ENCODE data around the gene SHROOM2.
"Not testable (repeated sequence)": the region's sequence is repeated elsewhere in the genome, so short reads cannot be mapped to it uniquely, and the experiment has no call there.

The SHROOM2 gene

DNA sequence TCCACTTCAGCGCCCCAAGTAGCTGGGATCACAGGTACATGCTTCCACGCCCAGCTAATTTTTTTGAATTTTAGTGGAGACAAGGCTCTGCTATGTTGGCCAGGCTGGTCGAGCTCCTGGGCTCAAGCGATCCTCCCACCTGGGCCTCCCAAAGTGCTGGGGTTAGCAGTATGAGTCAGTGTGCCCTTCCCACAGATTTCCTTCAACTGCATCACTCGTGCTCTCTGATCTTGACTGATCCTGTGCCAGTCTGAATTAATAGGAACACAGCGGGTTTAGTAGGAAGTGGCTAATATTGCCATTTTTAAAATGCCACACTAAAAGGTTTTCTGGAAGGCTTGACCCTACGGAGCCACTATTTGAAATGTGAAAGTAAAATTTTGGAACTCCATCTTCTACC is 4.3 kb upstream of the SHROOM2 start:
- no peak for DNase-seq (ENCODE audit: low read depth)

DNA sequence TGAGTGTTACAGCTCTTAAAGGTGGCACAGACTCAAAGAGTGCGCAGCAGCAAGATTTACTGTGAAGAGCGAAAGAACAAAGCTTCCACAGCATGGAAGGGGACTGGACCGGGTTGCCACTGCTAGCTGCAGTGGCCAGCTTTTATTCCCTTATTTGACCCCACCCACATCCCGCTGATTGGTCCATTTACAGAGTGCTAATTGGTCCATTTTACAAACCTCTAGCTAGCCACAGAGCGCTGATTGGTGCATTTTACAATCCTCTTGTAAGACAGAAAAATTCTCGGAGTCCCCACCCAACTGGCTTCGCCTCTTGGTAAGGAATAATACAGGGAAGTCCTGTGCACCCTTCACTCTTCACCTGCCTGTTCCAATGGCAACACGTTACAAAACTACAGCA is 1.9 kb upstream of the SHROOM2 start:
- DNase-seq (ENCODE audit: low read depth) = no peak

DNA sequence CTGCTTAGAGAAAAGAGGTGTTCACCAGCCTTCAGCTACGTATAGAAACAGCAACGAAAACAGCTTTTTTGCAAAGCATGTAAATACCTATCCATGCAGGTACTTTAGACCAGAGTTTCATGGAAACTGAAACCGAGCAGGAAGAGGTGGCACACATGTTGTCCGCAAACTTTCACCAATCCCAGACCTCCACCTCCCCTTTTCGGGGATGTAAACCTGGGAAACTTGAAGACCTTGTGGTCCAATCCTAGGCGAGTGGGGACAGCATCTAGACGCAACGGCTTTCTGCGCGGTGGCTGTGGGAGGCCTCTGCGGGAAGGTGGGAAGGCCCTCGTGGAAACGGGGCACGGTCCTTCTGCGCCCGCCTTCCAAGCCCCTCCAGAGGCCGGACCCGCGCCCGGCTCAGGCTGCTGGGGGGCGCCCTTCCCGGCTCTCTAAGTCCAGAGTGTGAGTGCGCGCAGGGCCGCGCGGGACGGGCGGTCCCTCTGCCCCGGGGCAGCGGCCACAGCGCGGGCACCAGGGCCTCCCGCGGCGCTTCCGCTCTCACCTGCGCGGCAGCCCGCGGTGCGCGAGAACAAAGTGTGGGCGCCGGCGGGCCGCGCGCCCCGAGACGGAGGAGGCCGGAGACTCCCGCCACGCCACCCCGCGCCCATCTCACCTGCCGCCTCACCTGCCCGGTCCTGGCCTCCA is 830 bp upstream of the SHROOM2 start:
- no peak for DNase-seq (ENCODE audit: low read depth)

DNA sequence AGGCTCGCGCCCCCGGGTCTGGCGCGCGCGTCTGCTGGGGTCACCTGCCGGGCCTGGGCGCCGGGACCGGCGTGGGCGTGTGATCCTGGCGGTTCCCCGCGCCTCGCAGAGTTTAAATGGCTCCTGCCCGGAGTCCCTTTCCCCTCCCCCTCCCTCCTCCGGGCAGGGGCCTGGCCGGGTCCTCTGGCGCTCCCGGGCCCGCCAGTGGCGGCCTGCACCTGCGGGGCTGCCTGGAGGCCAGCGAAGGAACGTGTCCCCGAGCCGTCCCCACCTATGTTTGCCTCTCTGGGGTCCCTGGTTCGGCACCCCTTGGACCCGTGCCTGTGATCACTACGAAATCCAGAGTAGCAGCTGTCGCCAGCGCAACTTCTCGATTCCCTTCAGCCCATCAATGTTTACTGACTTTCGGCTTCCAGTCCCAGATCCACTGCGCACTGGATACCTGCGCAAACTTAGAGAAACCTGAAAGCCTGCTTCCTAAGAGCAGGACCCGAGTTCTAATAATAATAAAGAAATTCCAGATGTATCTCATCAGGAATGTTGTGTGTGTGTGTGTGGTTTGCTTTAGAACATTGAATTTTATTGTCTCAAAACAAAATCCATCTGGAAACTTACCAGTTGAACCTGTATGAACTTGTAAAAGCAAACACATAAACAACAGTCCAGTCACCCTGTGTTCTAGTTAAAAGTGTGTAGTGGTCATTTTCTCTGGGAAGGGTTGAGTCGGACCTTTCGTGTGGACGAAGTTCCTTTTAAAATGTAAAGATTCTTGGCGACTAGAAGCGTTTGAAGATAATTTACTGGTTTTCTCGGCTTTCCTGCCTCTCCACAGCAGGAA is 788 bp downstream of the SHROOM2 start:
- DNase-seq (ENCODE audit: low read depth) = no peak

DNA sequence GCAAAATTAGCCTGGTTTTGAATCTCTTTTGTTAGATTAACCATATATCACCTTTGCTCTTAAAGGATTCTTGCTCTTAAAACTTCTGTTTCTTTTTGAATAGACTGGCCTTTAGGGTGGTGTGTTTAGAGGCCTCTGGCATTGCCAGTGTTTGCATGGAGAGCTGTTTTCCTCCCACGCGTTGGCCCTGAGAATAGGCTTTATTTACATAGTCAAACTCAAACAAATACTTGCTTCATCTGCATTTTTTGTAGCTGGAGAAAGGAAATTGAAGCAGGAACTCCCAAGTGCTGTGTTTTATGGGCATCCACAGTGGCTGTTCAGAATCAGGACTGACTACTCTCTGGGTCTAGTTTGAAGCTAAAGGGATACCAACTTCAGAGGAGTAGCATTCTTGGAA is 2.7 kb downstream of the SHROOM2 start:
- peak; percentile 4 for DNase-seq (ENCODE audit: low read depth)

DNA sequence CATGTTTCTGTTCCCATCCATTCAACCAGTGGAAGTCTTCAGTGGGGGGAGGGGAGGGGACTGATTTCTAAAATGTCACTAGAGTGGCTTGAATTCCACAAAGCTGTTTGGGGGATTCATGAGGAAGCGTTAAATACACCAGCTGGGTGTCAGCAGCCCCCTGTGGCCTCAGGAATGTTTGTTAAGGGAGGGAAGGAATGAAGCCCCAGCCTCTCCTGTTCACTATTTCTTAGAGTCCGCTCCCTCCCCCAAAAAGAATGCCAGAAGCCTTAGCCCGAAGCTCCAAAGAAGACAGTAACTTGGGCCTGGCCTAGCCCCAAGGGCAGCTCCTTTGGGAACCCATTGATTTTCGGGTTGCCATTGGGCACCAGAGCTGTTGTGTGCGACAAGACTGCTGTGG is 3.3 kb downstream of the SHROOM2 start:
- DNase-seq (ENCODE audit: low read depth) = no peak

DNA sequence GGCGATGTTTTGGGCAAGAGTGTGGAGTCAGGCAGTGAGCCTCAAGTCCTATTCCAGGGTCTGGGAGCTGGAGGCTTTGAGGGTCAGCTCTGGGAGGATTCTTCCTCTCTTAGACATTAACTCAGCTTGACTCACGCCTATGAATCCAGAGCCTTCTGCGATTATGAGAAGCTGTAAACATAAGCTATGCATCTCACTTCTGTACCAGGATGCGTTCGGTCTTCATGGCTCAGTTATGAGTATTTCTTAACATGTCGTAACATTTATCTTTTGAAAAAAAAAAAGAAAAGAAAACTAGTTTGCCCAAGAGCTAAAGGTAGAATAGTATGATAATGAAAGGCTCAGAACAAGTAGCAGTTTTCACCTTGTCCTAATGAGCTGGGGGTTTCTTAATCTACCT is 4.6 kb downstream of the SHROOM2 start:
- no peak for DNase-seq (ENCODE audit: low read depth)

DNA sequence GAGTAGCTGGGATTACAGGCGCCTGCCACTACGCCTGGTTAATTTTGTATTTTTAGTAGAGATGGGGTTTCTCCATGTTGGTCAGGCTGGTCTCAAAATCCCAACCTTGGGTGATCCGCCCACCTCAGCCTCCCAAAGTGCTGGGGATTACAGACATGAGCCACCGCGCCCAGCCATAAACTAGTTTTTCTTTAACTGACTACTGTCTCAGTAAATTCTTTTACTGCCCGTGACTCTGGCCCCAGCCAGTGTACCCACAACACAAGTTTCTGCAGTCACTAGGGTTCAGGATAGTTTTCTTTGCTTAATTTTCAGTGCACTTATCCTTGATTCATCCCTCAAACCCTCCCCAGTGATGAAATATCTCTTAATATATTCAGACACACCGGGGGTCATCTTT is 8.3 kb downstream of the SHROOM2 start:
- no peak for DNase-seq (ENCODE audit: low read depth)

DNA sequence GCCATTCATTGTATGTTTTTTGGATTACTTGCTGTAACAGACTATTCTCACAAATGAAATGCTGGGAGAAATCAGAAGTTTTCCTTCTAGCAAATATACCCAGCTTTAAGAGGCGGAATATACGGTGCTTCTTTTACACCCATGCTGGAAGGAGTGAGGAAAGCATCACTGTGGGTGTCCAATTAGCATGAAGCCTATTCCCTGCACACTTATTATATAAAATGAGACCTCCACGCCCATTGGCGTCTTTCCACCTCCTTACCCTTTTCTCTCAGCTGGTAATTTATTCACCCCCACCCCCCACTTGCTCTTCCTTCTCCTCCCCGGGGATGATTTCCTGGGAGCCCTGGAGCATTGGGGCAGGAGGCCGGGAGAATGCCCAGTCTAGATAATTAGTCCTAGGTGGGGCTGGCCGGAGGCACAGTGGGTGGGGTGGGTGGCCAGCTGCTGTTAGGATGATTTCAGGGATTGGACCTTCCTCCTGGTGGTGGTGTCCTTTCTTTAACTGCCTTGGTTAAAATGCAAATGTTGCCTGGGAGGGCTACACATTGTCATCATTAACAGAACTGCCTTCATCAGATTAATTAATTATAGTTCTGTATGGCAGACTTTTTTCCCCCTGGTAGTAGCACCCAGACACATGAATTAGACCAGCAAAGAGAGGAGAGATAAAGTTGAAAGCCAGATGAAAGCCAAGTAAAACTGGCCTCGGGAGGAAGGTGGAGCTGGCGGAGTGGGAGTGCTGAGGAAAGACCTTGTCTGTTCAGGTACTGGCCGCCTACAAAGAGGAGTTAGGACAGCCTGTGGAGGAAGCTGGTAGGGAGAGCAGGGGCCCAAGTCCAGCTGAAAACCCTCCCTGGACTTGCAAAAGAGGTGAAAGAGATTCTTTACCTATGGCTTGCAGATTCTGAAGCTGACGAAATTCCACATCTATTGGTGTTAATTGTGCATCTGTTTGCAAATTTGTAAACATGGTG is 11.4 kb downstream of the SHROOM2 start:
- DNase-seq (ENCODE audit: low read depth) = no peak

DNA sequence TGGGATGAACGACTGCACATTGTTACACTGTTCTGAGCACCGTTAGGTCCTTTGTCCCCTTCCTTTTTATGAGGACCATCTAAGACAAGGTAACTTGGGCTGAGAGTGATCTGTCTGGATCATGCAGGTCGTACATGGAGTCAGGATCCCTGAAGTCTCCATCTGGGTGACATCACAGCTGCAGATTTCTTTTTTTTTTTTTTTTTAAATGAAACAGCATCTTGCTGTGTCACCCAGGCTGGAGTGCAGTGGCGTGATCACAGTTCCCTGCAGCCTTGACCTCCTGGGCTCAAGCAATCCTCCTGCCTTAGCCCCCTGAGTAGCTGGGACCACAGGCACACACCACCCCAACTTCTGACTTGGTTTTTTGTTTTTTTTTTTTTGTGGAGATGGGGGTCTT is 16.5 kb downstream of the SHROOM2 start:
- no peak for DNase-seq (ENCODE audit: low read depth)

DNA sequence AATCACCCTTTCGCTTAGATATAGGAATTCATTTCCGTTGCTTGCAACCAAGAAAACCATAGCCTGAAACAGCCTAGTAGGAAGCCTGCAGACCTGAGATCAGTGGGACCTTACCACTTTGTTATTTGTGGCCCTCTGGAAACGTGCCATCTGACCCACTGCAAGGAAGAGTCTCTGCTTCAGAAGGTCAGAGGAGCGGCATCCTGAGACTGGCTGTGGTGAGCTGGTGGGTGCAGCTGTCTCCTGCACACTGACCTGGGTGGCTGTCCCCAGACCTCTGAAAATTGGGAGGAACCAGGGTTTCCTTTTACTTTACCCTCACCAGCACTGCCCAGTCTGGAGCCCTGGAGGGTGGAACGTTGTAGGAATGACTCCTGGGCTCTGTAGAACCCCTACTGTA is 18.2 kb downstream of the SHROOM2 start:
- DNase-seq (ENCODE audit: low read depth) = no peak

DNA sequence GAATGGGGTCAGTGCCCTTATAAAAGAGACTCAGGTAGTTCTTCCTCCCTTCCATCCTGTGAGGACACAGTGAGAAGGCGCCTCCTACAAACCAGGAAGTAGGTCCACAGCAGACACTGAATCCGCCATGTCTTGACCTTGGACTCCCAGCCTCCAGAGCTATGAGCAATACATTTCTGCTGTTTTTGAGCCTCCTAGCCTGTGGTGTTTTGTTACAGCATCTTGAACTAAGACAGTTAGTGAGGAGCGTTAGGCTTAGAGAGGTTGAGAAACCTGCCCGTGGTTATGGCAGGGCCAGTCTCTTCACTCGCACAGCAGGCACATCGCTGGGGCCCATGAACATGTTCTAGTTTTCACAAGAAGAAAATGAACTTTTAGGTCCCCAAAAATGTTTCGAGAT is 19.7 kb downstream of the SHROOM2 start:
- DNase-seq (ENCODE audit: low read depth) = no peak

DNA sequence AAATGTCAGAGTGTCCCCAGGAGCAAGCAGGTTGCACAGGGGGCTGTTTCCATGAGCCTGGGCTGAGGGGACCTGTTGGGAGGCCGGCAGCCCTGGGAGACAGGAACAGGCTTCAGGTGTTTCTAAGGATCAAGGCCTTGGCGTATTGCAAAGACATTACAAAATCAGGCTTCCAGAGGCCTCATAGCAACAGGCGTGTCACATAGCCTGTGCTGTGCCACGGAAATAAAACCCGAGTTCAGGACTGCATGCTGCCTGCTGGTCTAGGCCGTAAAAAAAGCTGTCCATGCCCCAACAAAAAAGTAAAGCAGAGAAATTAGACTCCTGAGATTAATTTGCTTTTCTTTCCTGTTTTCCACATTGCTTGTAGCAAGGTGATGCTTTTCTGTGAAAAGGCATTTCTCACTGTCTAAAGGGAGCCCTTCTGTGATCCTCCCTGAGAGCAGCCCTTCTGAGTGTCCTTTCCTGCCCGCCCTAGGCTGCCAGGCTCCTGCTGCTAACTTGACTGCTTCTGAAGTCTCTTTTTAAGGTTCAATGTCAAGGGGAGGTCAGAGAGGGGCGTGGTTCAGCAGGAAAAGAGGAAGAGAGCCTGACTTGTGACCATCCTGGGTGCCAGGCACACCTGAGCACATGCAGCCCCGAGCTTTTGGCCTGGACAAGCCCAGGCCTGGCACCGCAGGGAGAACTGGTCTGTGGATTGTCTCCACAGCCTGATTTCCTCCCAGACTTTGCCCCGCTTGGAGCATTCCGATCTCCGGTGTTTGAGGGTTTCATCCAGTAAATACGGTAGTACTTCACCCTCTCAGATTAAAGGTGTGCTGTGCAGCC is 21.3 kb downstream of the SHROOM2 start:
- no peak for DNase-seq (ENCODE audit: low read depth)

DNA sequence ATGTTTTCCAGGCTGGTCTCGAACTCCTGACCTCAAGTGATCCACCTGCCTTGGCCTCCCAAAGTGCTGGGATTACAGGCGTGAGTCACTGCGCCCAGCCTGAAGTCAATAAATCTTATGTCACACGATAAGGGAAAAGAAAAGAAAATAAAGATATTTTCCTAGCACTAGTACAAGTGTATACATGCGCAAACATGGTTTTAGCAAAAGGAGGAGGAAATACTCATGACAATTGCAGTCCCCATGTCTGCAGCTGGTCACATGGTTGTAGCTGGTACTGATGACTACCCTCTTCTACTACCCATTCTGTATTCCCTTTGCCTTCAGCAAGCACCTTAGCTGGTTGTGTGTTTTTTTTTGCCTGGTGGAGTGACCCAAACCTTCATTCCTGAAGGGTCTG is 23.6 kb downstream of the SHROOM2 start:
- not testable (repeated sequence) for DNase-seq (ENCODE audit: low read depth)

DNA sequence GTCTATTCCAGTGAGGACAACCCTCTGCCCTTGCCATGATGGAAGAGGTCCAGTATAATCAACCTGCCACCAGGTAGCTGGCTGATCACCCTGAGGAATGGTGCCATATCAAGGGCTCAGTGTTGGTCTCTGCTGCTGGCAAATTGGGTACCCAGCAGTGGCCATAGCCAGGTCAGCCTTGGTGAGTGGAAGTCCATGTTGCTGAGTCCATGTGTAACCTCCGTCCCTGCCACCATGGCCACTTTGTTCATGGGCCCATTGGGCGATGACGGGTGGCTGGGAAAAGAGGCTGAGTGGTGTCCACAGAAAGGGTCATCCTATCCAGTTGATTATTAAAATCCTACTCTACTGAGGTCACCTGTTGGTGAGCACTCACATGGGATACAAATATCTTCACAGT is 24.9 kb downstream of the SHROOM2 start:
- DNase-seq (ENCODE audit: low read depth) = not testable (repeated sequence)

DNA sequence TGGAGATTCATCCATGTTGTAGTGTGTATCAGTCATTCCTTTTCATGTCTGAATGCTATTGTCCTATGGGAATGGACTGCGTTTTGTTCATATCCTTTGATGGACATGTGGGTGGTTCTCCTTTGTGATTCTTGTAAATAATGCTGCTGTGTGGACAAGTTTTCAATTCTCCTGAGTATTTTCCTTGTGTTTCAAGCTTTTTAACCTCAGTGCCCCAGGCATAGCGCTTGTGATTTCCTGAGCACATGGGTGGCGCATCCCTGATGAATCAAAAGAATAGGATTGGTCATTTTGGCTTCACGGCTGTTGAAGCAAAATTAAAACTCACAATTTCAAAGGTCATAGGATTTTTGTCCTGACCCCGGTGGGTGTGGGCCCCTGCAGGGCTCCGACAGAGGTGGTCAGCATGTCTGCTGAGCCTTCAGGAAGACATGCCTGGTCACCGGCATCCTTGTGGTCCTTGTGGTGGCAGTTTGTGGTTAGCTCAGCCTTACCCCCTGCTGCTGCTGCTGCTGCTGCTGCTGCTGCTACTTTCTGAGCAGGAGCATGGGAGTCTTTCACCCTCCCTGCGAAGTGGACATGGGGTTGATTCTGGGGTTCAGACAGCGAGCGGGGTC is 30.0 kb downstream of the SHROOM2 start:
- DNase-seq (ENCODE audit: low read depth) = no peak

DNA sequence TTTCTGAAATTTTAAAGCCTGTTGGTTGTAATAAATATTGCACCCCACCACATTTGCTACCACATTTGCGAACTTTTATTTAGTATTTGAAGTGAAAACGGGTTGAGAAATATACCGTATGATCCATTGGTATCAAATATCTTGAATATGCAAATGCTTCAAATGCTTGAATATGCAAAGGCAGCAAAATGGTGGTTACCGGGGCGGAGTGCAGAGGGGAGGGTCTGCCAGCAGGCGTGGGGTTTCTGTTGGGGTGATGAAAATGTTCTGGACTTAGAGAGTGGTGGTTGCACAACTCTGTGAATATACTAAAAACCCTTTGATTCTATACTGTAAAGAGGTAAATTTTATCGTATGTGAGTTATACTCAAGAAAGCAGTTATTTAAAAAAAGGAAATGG is 35.3 kb downstream of the SHROOM2 start:
- no peak for DNase-seq (ENCODE audit: low read depth)

DNA sequence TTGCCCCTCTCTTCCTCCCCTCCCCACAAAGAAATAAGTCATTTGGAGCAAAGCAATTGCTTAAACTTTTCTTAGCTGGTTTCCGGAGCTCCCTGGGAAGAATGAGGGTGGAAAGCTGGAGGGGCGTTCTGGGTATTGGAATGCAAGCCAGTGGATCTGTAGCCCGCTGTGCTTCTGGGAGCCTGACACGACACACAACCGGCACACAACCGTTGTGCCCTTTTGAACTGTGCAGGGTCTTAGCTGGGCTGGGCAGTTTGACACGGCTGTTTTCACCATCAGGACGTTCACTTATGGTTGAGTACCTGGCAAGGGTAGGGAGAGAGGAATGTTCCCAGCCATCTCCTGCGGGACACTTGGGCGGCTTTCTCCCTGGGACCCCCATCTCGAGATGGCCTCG is 38.3 kb downstream of the SHROOM2 start:
- DNase-seq (ENCODE audit: low read depth) = no peak

DNA sequence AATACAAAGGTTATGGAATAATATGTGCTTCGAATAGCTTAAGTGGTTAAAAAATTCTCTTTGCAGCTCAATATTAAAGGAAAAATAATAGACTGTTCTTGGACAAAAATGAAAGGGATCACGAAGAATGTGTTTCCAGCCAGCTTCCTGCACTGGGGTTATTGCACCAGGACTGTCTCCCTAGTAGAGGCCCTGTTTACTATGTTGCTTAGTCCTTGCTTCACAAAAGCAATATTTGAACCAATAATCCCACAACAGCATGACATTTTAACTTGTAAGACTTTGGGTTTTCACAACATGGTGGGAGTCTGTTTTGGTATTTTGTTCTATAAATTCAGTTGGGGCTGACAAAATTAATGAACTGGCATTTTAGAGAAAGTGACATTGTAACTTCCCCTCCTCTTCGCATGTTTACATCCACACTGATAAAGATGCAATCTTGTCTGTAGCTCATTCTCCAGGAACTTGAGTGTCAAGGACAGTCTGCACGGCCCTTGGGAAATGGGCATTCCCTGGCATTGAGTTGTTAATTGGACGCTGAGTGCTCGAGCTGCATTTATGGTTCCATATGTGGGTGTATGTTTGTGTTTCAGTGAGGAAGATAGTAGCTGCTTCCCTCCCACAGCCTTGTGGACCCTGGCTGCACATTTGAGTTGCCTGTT is 39.0 kb downstream of the SHROOM2 start:
- DNase-seq (ENCODE audit: low read depth) = no peak

DNA sequence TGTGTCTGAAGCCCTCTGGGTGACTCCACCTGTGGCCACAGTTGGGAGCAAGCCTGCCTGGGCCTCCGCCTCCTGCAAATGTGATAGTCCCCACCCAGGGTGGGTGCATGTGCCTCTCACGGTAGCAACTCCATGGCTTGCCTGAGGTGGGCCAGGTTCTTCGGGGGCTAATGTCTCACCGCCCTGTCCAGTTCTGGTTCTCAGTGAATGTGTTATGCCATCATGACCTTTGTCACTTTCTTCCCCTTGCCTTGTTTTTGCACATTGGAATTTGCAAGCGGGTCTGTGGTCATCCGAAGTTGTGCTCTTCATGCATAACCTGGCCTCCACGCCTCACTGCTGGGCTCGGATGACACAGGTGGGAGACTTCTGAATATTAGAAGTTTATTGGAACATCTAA is 39.7 kb downstream of the SHROOM2 start:
- no peak for DNase-seq (ENCODE audit: low read depth)
